ENCODE data around the gene INS. TPM values are rescaled to one million over a fixed set of nuclear protein-coding genes. Genes with fewer than 3 reads are reported as not detected.

INS gene
- total and polyA plus RNA-seq, 2 of the 8 experiments (the other 6 are each of a cell fraction or from before 2014, with no cell fraction given), result not detected

DNA sequence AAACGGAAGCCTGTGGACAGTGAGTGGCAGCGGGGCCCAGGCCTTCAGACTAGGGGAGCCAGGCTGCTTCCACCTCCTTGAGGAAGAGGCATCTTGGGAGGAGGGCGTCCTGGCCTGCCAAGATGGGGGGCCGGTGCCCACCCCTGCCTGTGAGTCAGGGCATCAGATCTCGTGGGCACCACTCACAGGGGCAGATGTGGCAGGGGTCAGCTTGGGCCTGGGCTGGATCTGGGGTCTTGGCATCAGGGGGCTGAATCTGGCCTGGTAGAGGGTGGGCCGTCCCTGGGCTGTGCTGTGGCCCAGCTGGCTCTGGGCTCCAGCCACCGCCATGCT lies 34.7 kb upstream of the INS start:
- Histone ChIP-seq H3K4me1 (replicated peaks in 1 of 4; ENCODE audit: control insufficient read depth in 3 of 4, insufficient read depth in 4 of 4, low read length in 3 of 4) (no peaks in the 10 kb centered on the region; a peak in 1 of 7 replicates), H3K23ac (ENCODE audit: insufficient read length) (no peak overlapping the region), H2AFZ (ENCODE audit: low read length) (no peak overlapping the region), H2BK12ac (ENCODE audit: low read depth, low read length) (no peak overlapping the region), H3K79me1 (ENCODE audit: low read depth, low read length) (no peaks in the 10 kb centered on the region), H2BK20ac (ENCODE audit: low read length) (no peak overlapping the region), H4K20me1 (replicated peaks in 1 of 2; ENCODE audit: control insufficient read depth in 1 of 2, insufficient read depth in 2 of 2, low read length in 2 of 2) (peaks cover 0 to 1% of the 10 kb centered on the region in 2 experiments), H2BK5ac (ENCODE audit: low read depth, low read length) (no peak overlapping the region), H4K8ac (ENCODE audit: extremely low read depth, insufficient read depth, low read length) (no peak overlapping the region), H3K79me2 (ENCODE audit: control insufficient read depth in 1 of 2, insufficient read depth in 2 of 2, low read length in 2 of 2) (no peaks in the 10 kb centered on the region), H3K27ac (ENCODE audit: low read depth, low read length) (no peak overlapping the region), H3K4me3 (ENCODE audit: extremely low read depth in 1 of 4, insufficient read depth in 2 of 4, low read depth in 3 of 4, low read length in 4 of 4) (no peak overlapping the region), H3K4ac (replicated peaks; ENCODE audit: insufficient read length, low read depth, low read length) (no peak overlapping the region), H2AK5ac (ENCODE audit: low read depth, low read length) (no peak overlapping the region), H2BK15ac (ENCODE audit: low read length) (no peak overlapping the region), H3K9ac (replicated peaks in 1 of 4; ENCODE audit: extremely low read depth in 1 of 4, low read depth in 3 of 4, low read length in 3 of 4) (no peak overlapping the region), H3K23me2 (ENCODE audit: low read depth, low read length) (no peaks in the 10 kb centered on the region), H3K36me3 (ENCODE audit: control insufficient read depth in 2 of 4, insufficient read depth in 4 of 4, low read length in 3 of 4) (no peaks in the 10 kb centered on the region), H2BK120ac (replicated peaks; ENCODE audit: low read depth, low read length) (no peak overlapping the region), H3K14ac (ENCODE audit: insufficient read length) (no peak overlapping the region), H4K5ac (ENCODE audit: insufficient read length, low read depth, low read length) (no peak overlapping the region), H3K18ac (ENCODE audit: extremely low read depth, low read length) (no peak overlapping the region), H4K91ac (replicated peaks; ENCODE audit: insufficient read length, low read length) (no peak overlapping the region), H3K27me3 (replicated peaks in 1 of 4; ENCODE audit: control insufficient read depth in 3 of 4, extremely low read depth in 1 of 4, insufficient read depth in 3 of 4, low read length in 3 of 4) (no peaks in the 10 kb centered on the region; a peak in 2 of 7 replicates), H3K9me3 (ENCODE audit: insufficient read depth in 2 of 2, low read depth in 1 of 2, low read length in 1 of 2) (no peaks in the 10 kb centered on the region), H3K56ac (replicated peaks; ENCODE audit: insufficient read length, low read depth, low read length) (no peak overlapping the region), H3K4me2 (ENCODE audit: insufficient read depth in 1 of 2, low read depth in 2 of 2, low read length in 2 of 2) (no peak overlapping the region)
- ChIA-PET POLR2A (ENCODE audit: partially characterized antibody) (no interaction called here), CTCF (ENCODE audit: partially characterized antibody) (interaction anchor here (0.9 to 6.1 kb wide), 14 partner anchors 9 to 225 kb away, joined by 3 to 116 read pairs (median 14); partner anchors contain the start of genes C11orf21, TH and TSPAN32)
- 98% methylated on average over 6 of the region's 7 CpGs; no CpG with 5 or more reads in 1 of the 2 experiments for WGBS, 2 experiments (ENCODE audit: extremely low coverage in 1 of 2, insufficient coverage in 1 of 2, insufficient read length in 1 of 2, insufficient replicate concordance in 2 of 2, low coverage in 1 of 2, low lambda C conversion rate in 2 of 2, missing lambda C conversion rate in 1 of 2)
- no peak for DNase-seq (ENCODE audit: low read depth in 1 of 2, low spot score in 2 of 2)
- no peak for FAIRE-seq
- TF ChIP-seq HDAC2 (IDR thresholded peaks at IDR 0.05; ENCODE audit: borderline replicate concordance in 1 of 2, low read depth in 2 of 2, low read length in 2 of 2), result no peak
- TF ChIP-seq YY1 (IDR thresholded peaks at IDR 0.05; ENCODE audit: low read depth, low read length), result no peak
- no peak for TF ChIP-seq SP1 (IDR thresholded peaks at IDR 0.05; ENCODE audit: low read depth, low read length)
- no peak for TF ChIP-seq BACH1 (IDR thresholded peaks at IDR 0.05; ENCODE audit: low read length)
- TF ChIP-seq, protein P1, sequence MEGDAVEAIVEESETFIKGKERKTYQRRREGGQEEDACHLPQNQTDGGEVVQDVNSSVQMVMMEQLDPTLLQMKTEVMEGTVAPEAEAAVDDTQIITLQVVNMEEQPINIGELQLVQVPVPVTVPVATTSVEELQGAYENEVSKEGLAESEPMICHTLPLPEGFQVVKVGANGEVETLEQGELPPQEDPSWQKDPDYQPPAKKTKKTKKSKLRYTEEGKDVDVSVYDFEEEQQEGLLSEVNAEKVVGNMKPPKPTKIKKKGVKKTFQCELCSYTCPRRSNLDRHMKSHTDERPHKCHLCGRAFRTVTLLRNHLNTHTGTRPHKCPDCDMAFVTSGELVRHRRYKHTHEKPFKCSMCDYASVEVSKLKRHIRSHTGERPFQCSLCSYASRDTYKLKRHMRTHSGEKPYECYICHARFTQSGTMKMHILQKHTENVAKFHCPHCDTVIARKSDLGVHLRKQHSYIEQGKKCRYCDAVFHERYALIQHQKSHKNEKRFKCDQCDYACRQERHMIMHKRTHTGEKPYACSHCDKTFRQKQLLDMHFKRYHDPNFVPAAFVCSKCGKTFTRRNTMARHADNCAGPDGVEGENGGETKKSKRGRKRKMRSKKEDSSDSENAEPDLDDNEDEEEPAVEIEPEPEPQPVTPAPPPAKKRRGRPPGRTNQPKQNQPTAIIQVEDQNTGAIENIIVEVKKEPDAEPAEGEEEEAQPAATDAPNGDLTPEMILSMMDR (IDR thresholded peaks at IDR 0.05; ENCODE audit: control extremely low read depth in 1 of 3, insufficient read depth in 1 of 3, low read depth in 1 of 3, low read length in 3 of 3), result no peak
- TF ChIP-seq FOSL1 (IDR thresholded peaks at IDR 0.05; ENCODE audit: insufficient read depth, low read depth, low read length), result no peak
- no peak for TF ChIP-seq RXRA (IDR thresholded peaks at IDR 0.05; ENCODE audit: insufficient read depth, low read depth, low read length)
- TF ChIP-seq RNF2 (IDR thresholded peaks at IDR 0.05; ENCODE audit: borderline replicate concordance, low read depth, low read length, missing control alignments, poor library complexity, severe bottlenecking), result no peak
- no peak for TF ChIP-seq GTF2F1 (IDR thresholded peaks at IDR 0.05; ENCODE audit: borderline replicate concordance, low read depth, low read length)

Measured in H1 (cell line).